Measurements from ENCODE around the gene ZNF831.
A peak's percentile ranks its signal among the peaks of the same experiment; 100 is the strongest.

Gene ZNF831

GRCh38 chr20:59269411-59270025, 105.9 kb downstream of the ZNF831 start:
- DNase-seq (ENCODE audit: low spot score in 2 of 2) (no peak), ATAC-seq (replicated peaks; ENCODE audit: extremely low read depth, poor library complexity, severe bottlenecking) (peak; percentile 36)
- H3K36me3 Mint-ChIP-seq (ENCODE audit: insufficient read depth), result no peaks in the 10 kb centered on the region
- H3K9me3 Mint-ChIP-seq, result no peaks in the 10 kb centered on the region
- peaks cover 49% of the 10 kb centered on the region for H3K27me3 Mint-ChIP-seq
- H3K4me3 Mint-ChIP-seq, result no peak overlapping the region
- peaks cover 26% of the 10 kb centered on the region for H3K4me1 Mint-ChIP-seq
- no peak overlapping the region for H3K27ac Mint-ChIP-seq (ENCODE audit: low read depth)

DNA sequence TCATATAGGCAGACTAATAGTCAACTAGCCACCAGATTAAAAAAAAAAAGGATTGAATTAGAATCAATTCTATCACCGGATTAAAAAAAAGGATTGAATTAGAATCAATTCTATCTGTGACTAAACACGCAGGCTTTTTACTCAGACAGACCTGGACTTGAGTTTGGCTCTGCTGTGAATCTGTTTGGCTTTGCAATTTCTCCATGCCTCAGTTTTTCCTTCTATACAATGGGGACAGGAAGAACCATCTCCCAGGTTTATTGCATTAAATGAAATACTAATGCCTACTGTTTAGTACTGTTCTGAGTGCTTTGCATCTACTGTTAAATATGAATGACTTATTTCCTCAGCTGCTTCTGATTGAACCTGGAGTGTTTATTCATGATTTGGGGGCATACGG, 106.8 kb downstream of the ZNF831 start:
- ATAC-seq (replicated peaks; ENCODE audit: extremely low read depth, poor library complexity, severe bottlenecking) (no peak), DNase-seq (ENCODE audit: low spot score in 2 of 2) (no peak)
- Mint-ChIP-seq H3K36me3 (ENCODE audit: insufficient read depth) (no peaks in the 10 kb centered on the region), H3K4me1 (peaks cover 28% of the 10 kb centered on the region), H3K27me3 (peaks cover 57% of the 10 kb centered on the region), H3K4me3 (no peak overlapping the region), H3K27ac (ENCODE audit: low read depth) (no peak overlapping the region), H3K9me3 (no peaks in the 10 kb centered on the region)

DNA sequence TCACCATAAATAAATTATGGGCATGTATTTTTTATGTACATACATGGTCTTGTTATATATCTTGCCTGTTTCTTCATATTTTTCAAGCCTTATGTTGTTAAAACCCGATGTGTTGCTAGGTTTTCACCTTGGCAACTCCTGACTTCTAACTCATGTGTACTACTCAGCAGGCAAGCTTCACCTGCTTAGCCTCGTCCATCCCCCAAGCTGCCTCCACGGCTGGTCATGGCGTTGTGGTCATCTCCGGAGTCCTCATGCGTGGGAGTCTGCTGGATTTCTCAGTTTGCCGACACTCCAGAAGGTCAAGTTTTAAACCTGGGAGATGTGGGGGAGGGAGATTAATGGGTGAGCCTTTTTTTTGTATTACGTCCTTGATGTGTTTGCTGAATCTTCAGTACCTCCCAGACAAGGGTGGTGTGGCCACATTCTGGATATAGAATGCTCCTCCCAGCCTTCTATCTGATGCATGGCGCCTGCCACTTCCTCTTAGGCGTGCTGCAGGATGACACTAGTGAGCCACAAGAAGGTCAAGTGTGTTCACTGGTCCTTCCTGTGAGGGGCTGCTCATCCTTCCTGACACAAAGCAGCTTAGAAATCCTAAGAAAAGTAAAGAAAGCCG, 110.2 kb downstream of the ZNF831 start:
- Mint-ChIP-seq H3K4me3 (no peak overlapping the region), H3K27me3 (peaks cover 57% of the 10 kb centered on the region), H3K27ac (ENCODE audit: low read depth) (no peak overlapping the region), H3K9me3 (no peaks in the 10 kb centered on the region), H3K36me3 (ENCODE audit: insufficient read depth) (no peaks in the 10 kb centered on the region), H3K4me1 (peaks cover 27% of the 10 kb centered on the region)
- no peak for DNase-seq (ENCODE audit: low spot score in 2 of 2)
- ATAC-seq (replicated peaks; ENCODE audit: extremely low read depth, poor library complexity, severe bottlenecking), result no peak

GRCh38 chr20:59276938-59277337, 113.3 kb downstream of the ZNF831 start:
- no peaks in the 10 kb centered on the region for H3K9me3 Mint-ChIP-seq
- H3K36me3 Mint-ChIP-seq (ENCODE audit: insufficient read depth), result no peaks in the 10 kb centered on the region
- H3K4me3 Mint-ChIP-seq, result no peak overlapping the region
- peaks cover 46% of the 10 kb centered on the region for H3K27me3 Mint-ChIP-seq
- ATAC-seq (replicated peaks; ENCODE audit: extremely low read depth, poor library complexity, severe bottlenecking), result no peak
- no peak for DNase-seq (ENCODE audit: low spot score in 2 of 2)
- H3K27ac Mint-ChIP-seq (ENCODE audit: low read depth), result no peak overlapping the region
- H3K4me1 Mint-ChIP-seq, result peaks cover 17% of the 10 kb centered on the region

DNA sequence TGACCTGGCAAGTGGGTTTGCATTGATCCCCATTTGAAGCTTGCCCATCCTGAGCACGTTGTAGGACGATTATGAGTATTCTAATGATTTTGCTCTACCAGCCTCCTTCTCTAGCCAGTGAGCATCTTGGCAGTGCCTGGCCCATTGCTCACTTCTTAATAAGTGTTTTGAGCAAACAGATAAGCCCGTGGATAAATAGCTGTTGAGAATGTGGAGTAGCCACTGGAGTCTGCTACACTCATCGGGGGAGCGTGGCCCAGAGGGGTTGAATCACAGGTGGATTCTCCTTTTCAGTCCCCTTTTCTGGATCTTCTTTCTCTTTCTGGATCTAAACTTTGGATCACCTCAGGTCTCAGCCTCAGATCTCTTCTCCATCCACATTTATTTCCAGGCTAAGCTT, 120.8 kb downstream of the ZNF831 start:
- Mint-ChIP-seq H3K27me3 (peaks cover 13% of the 10 kb centered on the region), H3K9me3 (no peaks in the 10 kb centered on the region), H3K4me3 (no peak overlapping the region), H3K4me1 (no peaks in the 10 kb centered on the region), H3K27ac (ENCODE audit: low read depth) (no peak overlapping the region), H3K36me3 (ENCODE audit: insufficient read depth) (no peaks in the 10 kb centered on the region)
- DNase-seq (ENCODE audit: low spot score in 2 of 2) (no peak), ATAC-seq (replicated peaks; ENCODE audit: extremely low read depth, poor library complexity, severe bottlenecking) (no peak)

GRCh38 chr20:59289994-59290393, 126.4 kb downstream of the ZNF831 start:
- peaks cover 9% of the 10 kb centered on the region for H3K4me1 Mint-ChIP-seq
- no peak overlapping the region for H3K4me3 Mint-ChIP-seq
- H3K9me3 Mint-ChIP-seq, result no peaks in the 10 kb centered on the region
- no peak overlapping the region for H3K27ac Mint-ChIP-seq (ENCODE audit: low read depth)
- H3K36me3 Mint-ChIP-seq (ENCODE audit: insufficient read depth), result no peaks in the 10 kb centered on the region
- DNase-seq (ENCODE audit: low spot score in 2 of 2), result no peak
- no peak for ATAC-seq (replicated peaks; ENCODE audit: extremely low read depth, poor library complexity, severe bottlenecking)
- peaks cover 29% of the 10 kb centered on the region for H3K27me3 Mint-ChIP-seq

DNA sequence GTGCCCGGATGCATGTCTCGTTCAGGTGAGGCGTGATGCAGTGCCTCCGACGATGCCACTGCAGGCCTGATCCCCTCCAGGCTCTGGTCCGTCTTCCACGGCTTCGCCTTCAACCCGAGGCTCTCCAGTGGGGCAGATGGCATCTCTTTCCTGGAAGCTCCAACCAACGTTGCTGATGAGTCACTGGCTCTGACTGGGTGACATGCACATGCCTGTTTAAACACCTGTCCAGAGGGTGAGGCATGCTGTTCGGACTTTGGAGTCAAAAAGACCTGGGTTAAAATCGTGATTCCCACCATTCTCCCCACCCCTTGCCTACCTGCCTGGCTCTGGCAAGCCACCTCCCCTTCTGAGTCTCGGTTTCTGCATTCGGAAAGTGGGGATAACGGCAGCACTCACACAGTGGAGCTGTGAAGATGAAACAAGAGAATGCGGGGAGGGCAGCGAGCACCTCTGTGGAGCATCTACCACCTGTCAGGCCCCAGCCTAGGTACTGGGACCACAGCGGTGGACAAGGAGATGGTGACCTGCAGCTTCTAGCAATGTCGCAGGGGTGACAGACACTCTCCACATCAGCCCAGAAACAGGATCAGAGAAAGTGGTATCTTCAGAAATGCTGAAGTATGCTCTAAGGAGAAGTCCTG, 128.2 kb downstream of the ZNF831 start:
- Mint-ChIP-seq H3K27ac (ENCODE audit: low read depth) (no peak overlapping the region), H3K36me3 (ENCODE audit: insufficient read depth) (no peaks in the 10 kb centered on the region), H3K4me3 (no peak overlapping the region), H3K4me1 (peaks cover 9% of the 10 kb centered on the region), H3K9me3 (no peaks in the 10 kb centered on the region), H3K27me3 (peaks cover 46% of the 10 kb centered on the region)
- ATAC-seq (replicated peaks; ENCODE audit: extremely low read depth, poor library complexity, severe bottlenecking) (no peak), DNase-seq (ENCODE audit: low spot score in 2 of 2) (no peak)

DNA sequence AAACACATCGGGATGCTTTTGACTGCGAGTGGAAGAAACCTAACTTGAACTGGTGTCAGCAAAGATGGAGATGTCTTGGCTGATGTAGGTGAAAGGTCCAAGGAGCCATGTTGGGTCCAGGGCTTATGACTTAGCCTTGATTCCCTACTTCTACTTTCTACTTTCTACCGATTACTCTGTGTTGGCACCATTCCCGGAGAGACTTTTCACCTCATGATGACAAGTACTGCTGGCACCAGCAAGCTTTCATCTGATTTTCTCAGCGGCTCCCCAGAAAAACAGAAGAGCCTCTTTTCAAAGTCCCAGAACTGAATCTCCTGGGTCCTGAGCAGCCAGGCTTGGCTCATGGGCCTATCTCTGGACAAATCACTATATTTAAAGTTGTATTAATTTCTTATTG, 131.9 kb downstream of the ZNF831 start:
- Mint-ChIP-seq H3K27ac (ENCODE audit: low read depth) (no peak overlapping the region), H3K9me3 (no peaks in the 10 kb centered on the region), H3K27me3 (peaks cover 76% of the 10 kb centered on the region), H3K36me3 (ENCODE audit: insufficient read depth) (no peaks in the 10 kb centered on the region), H3K4me3 (no peak overlapping the region), H3K4me1 (peaks cover 9% of the 10 kb centered on the region)
- DNase-seq (ENCODE audit: low spot score in 2 of 2), result no peak
- no peak for ATAC-seq (replicated peaks; ENCODE audit: extremely low read depth, poor library complexity, severe bottlenecking)

DNA sequence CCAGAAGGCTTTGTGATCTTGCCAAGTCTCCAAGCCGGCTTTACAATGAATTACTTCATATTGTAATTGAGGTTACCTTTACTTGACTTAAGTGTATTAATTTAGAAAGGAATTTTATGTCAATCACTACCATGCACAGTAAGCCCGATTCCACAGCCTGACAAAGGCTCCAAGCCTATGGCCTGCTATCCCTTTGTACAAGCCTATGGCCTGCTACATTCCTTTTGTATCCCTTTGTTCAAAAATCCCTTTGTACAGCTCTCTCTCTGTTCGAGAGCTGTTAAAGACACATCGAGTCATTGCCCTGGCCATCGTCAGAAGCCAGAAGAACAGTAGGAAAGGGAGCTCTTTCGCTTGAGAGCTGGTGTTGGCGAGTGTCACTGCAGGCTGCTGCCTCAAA, 134.1 kb downstream of the ZNF831 start:
- Mint-ChIP-seq H3K4me3 (no peak overlapping the region), H3K9me3 (no peaks in the 10 kb centered on the region), H3K36me3 (ENCODE audit: insufficient read depth) (no peaks in the 10 kb centered on the region), H3K27me3 (peaks cover 86% of the 10 kb centered on the region), H3K27ac (ENCODE audit: low read depth) (no peak overlapping the region), H3K4me1 (peaks cover 9% of the 10 kb centered on the region)
- ATAC-seq (replicated peaks; ENCODE audit: extremely low read depth, poor library complexity, severe bottlenecking) (no peak), DNase-seq (ENCODE audit: low spot score in 2 of 2) (no peak)

DNA sequence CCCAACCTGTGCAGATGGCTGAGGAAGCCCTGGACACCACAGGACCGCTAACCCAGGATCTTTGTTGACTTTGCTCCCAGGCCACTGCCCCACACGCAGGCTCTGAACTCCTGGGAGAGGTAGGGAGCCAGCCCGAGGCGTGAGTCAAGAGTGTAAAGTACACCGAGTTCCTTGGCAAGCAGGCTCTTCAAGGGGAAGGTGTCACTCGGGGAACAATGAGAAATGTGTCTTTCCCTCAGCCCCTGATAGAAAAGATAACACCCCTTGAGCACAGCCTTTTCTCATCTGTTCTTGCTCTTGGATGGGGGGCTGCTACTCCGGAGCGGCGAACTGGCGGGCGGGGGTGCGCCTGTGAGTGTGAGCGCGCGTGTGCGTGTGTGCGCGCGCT, 136.3 kb downstream of the ZNF831 start:
- Mint-ChIP-seq H3K27ac (ENCODE audit: low read depth) (no peak overlapping the region), H3K27me3 (peaks cover 89% of the 10 kb centered on the region)
- ATAC-seq (replicated peaks; ENCODE audit: extremely low read depth, poor library complexity, severe bottlenecking), result no peak

DNA sequence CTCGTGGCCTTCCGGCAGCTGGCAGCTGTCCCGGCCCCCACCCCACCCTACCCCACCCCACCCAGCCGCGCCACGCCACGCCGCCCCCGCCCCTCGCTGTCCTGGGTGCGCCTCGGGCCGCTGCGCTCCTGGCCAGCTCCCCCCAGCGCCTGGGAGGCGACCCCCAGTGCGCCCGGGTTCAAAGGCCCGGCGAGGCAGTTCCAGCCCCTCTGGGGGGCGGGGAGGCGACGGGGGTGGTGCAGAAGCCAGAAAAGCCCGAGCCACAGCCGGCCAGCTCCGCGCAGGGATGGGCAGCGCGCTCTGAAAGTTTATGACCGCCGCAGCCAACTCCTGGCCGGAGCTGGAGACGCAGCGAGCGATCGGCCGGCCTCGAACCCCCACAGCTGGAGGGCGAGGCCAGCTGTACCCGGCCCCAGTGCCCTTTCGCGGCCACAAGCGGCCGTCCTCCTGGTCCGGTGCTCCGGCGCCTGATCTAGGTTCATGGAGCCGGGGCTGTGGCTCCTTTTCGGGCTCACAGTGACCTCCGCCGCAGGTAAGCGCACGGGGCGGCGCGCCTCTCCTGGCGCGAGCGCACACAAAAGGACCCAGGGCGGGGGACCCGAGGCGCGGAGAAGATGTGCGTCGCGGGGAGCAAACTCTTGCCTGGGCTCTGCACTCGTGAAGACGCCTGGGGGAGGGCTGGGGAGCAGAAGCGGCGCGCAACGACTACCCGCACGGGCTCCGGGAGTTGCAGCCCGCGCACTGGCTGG, 136.9 kb downstream of the ZNF831 start, which contains the start of gene EDN3:
Gene EDN3 (plus strand): TSS at position 279 of the 749 bp plus-strand sequence. CDS start 202 bp downstream, at position 481.
- Mint-ChIP-seq H3K36me3 (ENCODE audit: insufficient read depth) (no peaks in the 10 kb centered on the region), H3K27ac (ENCODE audit: low read depth) (no peak within 1 kb of the TSS), H3K4me1 (no peaks in the 10 kb centered on the region), H3K27me3 (peaks cover 89% of the 10 kb centered on the region), H3K4me3 (no peak within 1 kb of the TSS), H3K9me3 (no peaks in the 10 kb centered on the region)
- DNase-seq (ENCODE audit: low spot score in 2 of 2) (no peak), ATAC-seq (replicated peaks; ENCODE audit: extremely low read depth, poor library complexity, severe bottlenecking) (no peak)

More for the DNA sequence above, 136.3 kb downstream of the ZNF831 start:
- no peaks in the 10 kb centered on the region for H3K4me1 Mint-ChIP-seq
- no peak overlapping the region for H3K4me3 Mint-ChIP-seq
- no peaks in the 10 kb centered on the region for H3K9me3 Mint-ChIP-seq
- H3K36me3 Mint-ChIP-seq (ENCODE audit: insufficient read depth), result no peaks in the 10 kb centered on the region
- no peak for DNase-seq (ENCODE audit: low spot score in 2 of 2)

GRCh38 chr20:59301343-59302007, 137.9 kb downstream of the ZNF831 start:
- H3K9me3 Mint-ChIP-seq, result no peaks in the 10 kb centered on the region
- peaks cover 80% of the 10 kb centered on the region for H3K27me3 Mint-ChIP-seq
- no peak overlapping the region for H3K4me3 Mint-ChIP-seq
- H3K36me3 Mint-ChIP-seq (ENCODE audit: insufficient read depth), result no peaks in the 10 kb centered on the region
- no peak overlapping the region for H3K27ac Mint-ChIP-seq (ENCODE audit: low read depth)
- no peaks in the 10 kb centered on the region for H3K4me1 Mint-ChIP-seq
- no peak for ATAC-seq (replicated peaks; ENCODE audit: extremely low read depth, poor library complexity, severe bottlenecking)
- no peak for DNase-seq (ENCODE audit: low spot score in 2 of 2)
